CD4-positive, alpha-beta T cell (primary cell): ENCODE measurements around the gene HPCAL1. TPM values are rescaled to one million over a fixed set of nuclear protein-coding genes. Genes with fewer than 3 reads are reported as not detected.

Experiments
- ATAC-seq: fragments of 200-7000 bp; cut with Tn5 transposase; one replicate; pipeline ENCODE4 v1.10.0; 2022; ENCODE audit warnings: mild to moderate bottlenecking; ENCODE audit not compliant: poor library complexity
- CTCF ChIA-PET: fragments of 350-600 bp; sonication (Branson Sonifier 250); formaldehyde crosslinking; loops from one replicate; lab custom pipeline; 2021; ENCODE audit warnings: antibody characterized with exemption, inconsistent platforms; lab: Charles Lee
- POLR2A ChIA-PET: fragments of 350-600 bp; sonication (Branson Sonifier 250); formaldehyde crosslinking; loops from one replicate; lab custom pipeline; 2021; ENCODE audit warnings: antibody characterized with exemption, inconsistent platforms; lab: Charles Lee
- DNase-seq, 14 experiments: peaks; one replicate each; pipeline ENCODE4 v3.0.0-alpha.2; 2013 to 2020; ENCODE audit warnings: mixed read lengths in 2 of 14
- H3K27ac ChIP-seq, 2 donors: one replicate each; pipeline versions ENCODE4 v1.5.1 to v1.7.0; 2013; ENCODE audit warnings: low read length in 2 of 2, low read depth in 1 of 2, mild to moderate bottlenecking in 1 of 2
- H3K27me3 ChIP-seq, 2 experiments: 1 replicate in 1 of 2; 2 replicates in 1 of 2; pipeline versions ENCODE4 v1.6.1 to v1.7.0; 2013; ENCODE audit warnings: low read length in 2 of 2, control low read depth in 1 of 2, mild to moderate bottlenecking in 1 of 2, moderate library complexity in 1 of 2; ENCODE audit not compliant: insufficient read depth in 2 of 2, control insufficient read depth in 1 of 2
- H3K36me3 ChIP-seq: one replicate; pipeline ENCODE4 v1.6.1; 2013; ENCODE audit warnings: low read length, control low read depth; ENCODE audit not compliant: insufficient read depth
- H3K4me1 ChIP-seq: one replicate; pipeline ENCODE4 v1.6.1; 2013; ENCODE audit warnings: low read length, control low read depth; ENCODE audit not compliant: insufficient read depth
- H3K4me3 ChIP-seq: one replicate; pipeline ENCODE4 v1.5.1; 2013; ENCODE audit warnings: mild to moderate bottlenecking, low read length, moderate library complexity
- H3K9me3 ChIP-seq, 2 experiments: 1 replicate in 1 of 2; 2 replicates in 1 of 2; pipeline versions ENCODE4 v1.6.1 to v1.7.0; 2013; ENCODE audit warnings: low read length in 2 of 2, mild to moderate bottlenecking in 2 of 2, control low read depth in 1 of 2, moderate library complexity in 1 of 2; ENCODE audit not compliant: control insufficient read depth in 1 of 2, insufficient read depth in 1 of 2
- H3K27ac Mint-ChIP-seq: one replicate; pipeline ENCODE4 v1.8.0; 2020; ENCODE audit warnings: mixed read lengths
- H3K27me3 Mint-ChIP-seq: one replicate; pipeline ENCODE4 v1.8.0; 2021; ENCODE audit warnings: mixed read lengths
- H3K36me3 Mint-ChIP-seq: one replicate; pipeline ENCODE4 v1.8.0; 2021; ENCODE audit warnings: low read depth, mixed read lengths
- H3K4me1 Mint-ChIP-seq: one replicate; pipeline ENCODE4 v1.8.0; 2021; ENCODE audit warnings: low read depth, mixed read lengths
- H3K4me3 Mint-ChIP-seq: one replicate; pipeline ENCODE4 v1.8.0; 2020; ENCODE audit warnings: mild to moderate bottlenecking, mixed read lengths
- H3K9me3 Mint-ChIP-seq: one replicate; pipeline ENCODE4 v1.8.0; 2020; ENCODE audit warnings: mixed read lengths
- intact Hi-C, 2 experiments: fragments of 100-400 bp; cut with DNase I in 1 of 2; cut with micrococcal nuclease in 1 of 2; formaldehyde crosslinking; loops; one replicate each; pipeline versions ENCODE4 v1.15.1 to v1.9.0; 2023 to 2025; cut with DNase I, micrococcal nuclease
- total RNA-seq, 174 experiments: library from RNA in 2 of 174; stranded (reverse) in 2 of 174; gene quantifications; one replicate each; pipeline ENCODE4 v1.2.3 and lab custom pipeline; 2021 to 2026
- TF ChIP-seq, protein P1 (sequence below): fragments of 200-600 bp; IDR thresholded peaks from one replicate; pipeline ENCODE4 v1.8.0; 2022; ENCODE audit warnings: antibody characterized with exemption, mild to moderate bottlenecking

HPCAL1 gene
- total RNA-seq, 2 experiments from 2014 or later: 24.9 to 27.9 TPM

DNA sequence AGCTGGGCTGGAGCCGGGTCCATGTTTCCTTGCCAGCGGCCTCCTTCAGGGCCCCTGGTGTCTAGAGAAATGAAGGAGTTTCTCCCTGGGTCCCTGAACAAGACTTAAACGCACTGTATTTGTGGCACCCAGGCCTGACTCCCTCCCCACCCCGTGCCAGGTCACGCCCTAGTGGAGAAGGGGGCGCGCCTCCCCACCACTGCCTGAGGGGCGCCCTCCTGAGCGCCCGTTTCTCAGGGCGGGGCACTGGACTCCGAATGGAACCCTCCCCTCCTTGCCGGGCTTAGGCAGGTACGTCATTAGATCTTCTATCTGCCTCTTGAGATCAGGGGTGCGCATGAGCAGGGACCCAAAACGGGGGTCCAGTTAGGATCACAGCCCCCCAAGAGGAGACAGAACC lies 129.1 kb downstream of the HPCAL1 start:
- intact Hi-C loops: loop anchor here (2.0 to 10.0 kb wide), 2 partner anchors 23 to 447 kb away; no protein-coding TSS in a partner anchor
- peaks cover 10% of the 10 kb centered on the region for H3K36me3 Mint-ChIP-seq

GRCh38 chr2:10432311-10433181 lies 129.8 kb downstream of the HPCAL1 start:
- POLR2A ChIA-PET: interaction anchor here (0.6 to 1.6 kb wide), 6 partner anchors 16 to 360 kb away, joined by 3 to 7 read pairs (median 4); partner anchors contain the start of gene ODC1
- intact Hi-C loops: loop anchor here in 1 of 2 experiments (10.0 kb wide), 1 partner anchor 448 kb away; no protein-coding TSS in a partner anchor
- Histone ChIP-seq H3K27ac (no peak overlapping the region), H3K27me3 (peaks cover 0 to 6% of the 10 kb centered on the region in 2 experiments), H3K9me3 (no peaks in the 10 kb centered on the region), H3K4me1 (peaks cover 23% of the 10 kb centered on the region), H3K4me3 (peak overlapping the region; percentile 32), H3K36me3 (peaks cover 2% of the 10 kb centered on the region)
- peaks cover 9% of the 10 kb centered on the region for H3K4me1 Mint-ChIP-seq
- H3K4me3 Mint-ChIP-seq: peak overlapping the region; percentile 81
- no peaks in the 10 kb centered on the region for H3K27me3 Mint-ChIP-seq
- H3K27ac Mint-ChIP-seq: peak overlapping the region; percentile 44
- H3K36me3 Mint-ChIP-seq: peaks cover 3% of the 10 kb centered on the region
- CTCF ChIA-PET: interaction anchor here (0.6 to 4.2 kb wide), 2 partner anchors 255 to 360 kb away, joined by 4 to 64 read pairs; no protein-coding TSS in a partner anchor
- ATAC-seq (peak; percentile 58), DNase-seq (peak in 2 of 14 experiments; percentile 31 to 53)
- TF ChIP-seq, protein P1, sequence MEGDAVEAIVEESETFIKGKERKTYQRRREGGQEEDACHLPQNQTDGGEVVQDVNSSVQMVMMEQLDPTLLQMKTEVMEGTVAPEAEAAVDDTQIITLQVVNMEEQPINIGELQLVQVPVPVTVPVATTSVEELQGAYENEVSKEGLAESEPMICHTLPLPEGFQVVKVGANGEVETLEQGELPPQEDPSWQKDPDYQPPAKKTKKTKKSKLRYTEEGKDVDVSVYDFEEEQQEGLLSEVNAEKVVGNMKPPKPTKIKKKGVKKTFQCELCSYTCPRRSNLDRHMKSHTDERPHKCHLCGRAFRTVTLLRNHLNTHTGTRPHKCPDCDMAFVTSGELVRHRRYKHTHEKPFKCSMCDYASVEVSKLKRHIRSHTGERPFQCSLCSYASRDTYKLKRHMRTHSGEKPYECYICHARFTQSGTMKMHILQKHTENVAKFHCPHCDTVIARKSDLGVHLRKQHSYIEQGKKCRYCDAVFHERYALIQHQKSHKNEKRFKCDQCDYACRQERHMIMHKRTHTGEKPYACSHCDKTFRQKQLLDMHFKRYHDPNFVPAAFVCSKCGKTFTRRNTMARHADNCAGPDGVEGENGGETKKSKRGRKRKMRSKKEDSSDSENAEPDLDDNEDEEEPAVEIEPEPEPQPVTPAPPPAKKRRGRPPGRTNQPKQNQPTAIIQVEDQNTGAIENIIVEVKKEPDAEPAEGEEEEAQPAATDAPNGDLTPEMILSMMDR: no peak
- no peaks in the 10 kb centered on the region for H3K9me3 Mint-ChIP-seq

More for the DNA sequence above, 129.1 kb downstream of the HPCAL1 start:
- Histone ChIP-seq H3K9me3 (no peaks in the 10 kb centered on the region), H3K27me3 (peaks cover 0 to 6% of the 10 kb centered on the region in 2 experiments), H3K4me1 (peaks cover 23% of the 10 kb centered on the region), H3K36me3 (peaks cover 9% of the 10 kb centered on the region), H3K4me3 (no peak overlapping the region), H3K27ac (no peak overlapping the region)
- no peak for DNase-seq
- POLR2A ChIA-PET: interaction anchor here (0.6 to 1.6 kb wide), 3 partner anchors 16 to 161 kb away, joined by 3 to 7 read pairs (median 3); partner anchors contain the start of gene ODC1
- peak; percentile 30 for ATAC-seq
- no peaks in the 10 kb centered on the region for H3K9me3 Mint-ChIP-seq
- peaks cover 9% of the 10 kb centered on the region for H3K4me1 Mint-ChIP-seq
- peak overlapping the region; percentile 81 for H3K4me3 Mint-ChIP-seq
- peak overlapping the region; percentile 44 for H3K27ac Mint-ChIP-seq
- no peaks in the 10 kb centered on the region for H3K27me3 Mint-ChIP-seq
- CTCF ChIA-PET: interaction anchor here (0.6 to 4.2 kb wide), 3 partner anchors 254 to 359 kb away, joined by 4 to 64 read pairs (median 6); no protein-coding TSS in a partner anchor
- TF ChIP-seq, protein P1: no peak

DNA sequence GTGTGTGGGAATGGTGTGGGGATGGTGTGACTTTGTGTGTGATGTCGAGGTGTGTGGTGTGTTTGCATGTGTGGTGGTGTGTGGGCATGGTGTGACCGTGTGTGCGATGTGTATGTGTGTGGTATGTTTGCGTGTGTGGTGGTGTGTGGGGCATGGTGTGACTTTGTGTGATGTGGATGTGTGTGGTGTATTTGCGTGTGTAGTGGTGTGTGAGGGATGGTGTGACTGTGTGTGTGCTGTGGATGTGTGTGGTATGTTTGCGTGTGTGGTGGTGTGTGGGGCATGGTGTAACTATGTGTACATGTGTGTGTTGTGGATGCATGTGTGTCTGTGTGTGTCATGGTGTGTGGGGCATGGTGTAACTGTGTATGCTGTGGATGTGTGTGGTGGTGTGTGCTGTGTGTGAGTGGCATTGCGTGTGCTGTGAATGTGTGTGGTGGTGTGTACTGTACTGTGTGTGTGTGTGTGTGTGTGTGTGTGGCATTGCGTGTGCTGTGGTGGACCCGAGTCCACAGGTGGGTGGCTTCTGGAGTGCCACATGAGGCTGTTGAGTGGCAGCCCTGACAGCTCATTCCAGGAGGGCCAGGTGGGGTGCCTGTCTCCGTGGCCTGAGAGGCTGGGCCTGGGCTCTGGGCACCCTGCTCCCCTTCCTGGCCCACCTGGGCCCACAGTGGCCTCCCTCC lies 130.7 kb downstream of the HPCAL1 start:
- Mint-ChIP-seq H3K9me3 (no peaks in the 10 kb centered on the region), H3K36me3 (peaks cover 2% of the 10 kb centered on the region), H3K27ac (no peak overlapping the region), H3K4me3 (peak overlapping the region; percentile 4), H3K4me1 (peaks cover 9% of the 10 kb centered on the region), H3K27me3 (no peaks in the 10 kb centered on the region)
- ChIA-PET POLR2A (interaction anchor here (1.1 to 6.9 kb wide), 3 partner anchors 15 to 26 kb away, joined by 3 to 44 read pairs (median 3); partner anchors contain the start of gene ODC1), CTCF (interaction anchor here (4.2 kb wide), 1 partner anchor 361 kb away, joined by 64 read pairs; no protein-coding TSS in a partner anchor)
- H3K9me3 ChIP-seq: no peaks in the 10 kb centered on the region
- peaks cover 23% of the 10 kb centered on the region for H3K4me1 ChIP-seq
- intact Hi-C loops: loop anchor here in 1 of 2 experiments (10.0 kb wide), 1 partner anchor 449 kb away; no protein-coding TSS in a partner anchor
- H3K36me3 ChIP-seq: no peaks in the 10 kb centered on the region
- H3K27me3 ChIP-seq: peaks cover 0 to 6% of the 10 kb centered on the region in 2 experiments
- H3K4me3 ChIP-seq: no peak overlapping the region
- no peak overlapping the region for H3K27ac ChIP-seq
- ATAC-seq: no peak
- DNase-seq: no peak
- TF ChIP-seq, protein P1: no peak
